ENCODE data around the gene NLGN2.

NLGN2 gene

DNA sequence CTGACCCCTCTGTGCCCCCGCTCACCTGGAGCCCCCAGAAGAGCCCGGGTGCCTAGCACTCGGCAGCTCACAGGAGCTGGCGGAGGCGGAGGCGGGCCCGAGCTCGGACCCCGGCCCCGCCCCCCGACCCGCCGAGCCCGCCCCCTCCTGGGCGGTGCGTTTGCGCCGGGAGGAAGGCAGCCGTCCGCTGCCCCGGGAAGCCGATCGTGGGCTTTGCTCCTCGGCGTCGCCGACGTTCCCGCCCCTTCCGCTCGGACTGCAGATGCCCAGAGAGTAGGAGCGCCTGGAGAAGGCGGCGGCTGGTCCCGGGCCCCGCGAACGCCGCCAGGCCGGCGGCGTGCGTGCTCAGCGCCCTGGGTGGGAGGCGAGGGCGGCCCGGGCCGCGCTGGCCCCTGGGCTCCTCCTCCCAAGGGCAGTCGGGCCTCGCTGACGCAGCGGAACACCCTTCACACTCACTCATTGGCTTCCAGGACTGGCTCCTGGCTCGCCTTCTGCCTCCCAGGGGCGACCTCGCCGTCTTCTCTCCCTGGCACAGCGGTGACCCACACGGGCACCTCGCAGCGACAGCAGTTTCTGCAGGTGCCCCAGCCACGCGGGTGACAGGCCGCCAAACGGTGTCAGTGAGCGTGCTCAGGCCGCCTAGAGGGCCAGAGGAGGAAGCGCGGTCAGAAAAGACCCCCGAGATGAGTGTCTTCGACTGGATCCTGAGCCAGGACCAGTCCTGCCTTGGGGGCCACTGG, 13.0 kb upstream of the NLGN2 start, which contains the start of gene PLSCR3:
TSS of gene PLSCR3 (minus strand) at position 74 of the 740 bp plus-strand sequence. CDS start 415 bp downstream, outside the sequence.
- Histone ChIP-seq H3K4me3 (ENCODE audit: low read length) (peak within 1 kb of the TSS; percentile 83), H3K27me3 (ENCODE audit: control insufficient read depth, insufficient read depth, low read length) (no peaks in the 10 kb centered on the region), H3K9ac (ENCODE audit: low read length) (peak within 1 kb of the TSS; percentile 88), H3K27ac (ENCODE audit: low read depth, low read length) (peak within 1 kb of the TSS; percentile 86), H3K36me3 (ENCODE audit: control insufficient read depth, insufficient read depth, low read length) (peaks cover 5% of the 10 kb centered on the region), H3K4me1 (ENCODE audit: control insufficient read depth, insufficient read depth, low read length) (no peaks in the 10 kb centered on the region)

DNA sequence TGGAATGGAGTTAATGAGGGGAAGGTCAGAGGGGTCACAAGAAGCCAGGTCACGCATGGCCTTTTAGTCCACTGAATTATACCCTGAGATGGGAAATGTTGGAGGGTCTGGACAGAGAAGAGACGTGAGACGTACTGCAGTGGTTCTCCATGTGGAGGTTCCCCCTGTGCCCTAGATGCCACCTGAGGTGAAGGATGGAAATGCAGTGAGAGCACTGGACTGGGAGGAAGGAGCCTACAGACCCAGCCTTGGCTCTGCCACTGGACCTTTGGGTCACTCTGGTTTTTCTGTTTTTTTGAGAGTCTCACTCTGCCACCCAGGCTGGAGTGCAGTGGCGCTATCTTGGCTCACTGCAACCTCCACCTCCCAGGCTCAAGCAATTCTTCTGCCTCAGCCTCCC, 11.5 kb upstream of the NLGN2 start:
- Histone ChIP-seq H3K4me1 (ENCODE audit: control insufficient read depth, insufficient read depth, low read length) (no peaks in the 10 kb centered on the region), H3K4me3 (ENCODE audit: low read length) (no peak overlapping the region), H3K27ac (ENCODE audit: low read depth, low read length) (no peak overlapping the region), H3K36me3 (ENCODE audit: control insufficient read depth, insufficient read depth, low read length) (peaks cover 3% of the 10 kb centered on the region), H3K9ac (ENCODE audit: low read length) (no peak overlapping the region), H3K27me3 (ENCODE audit: control insufficient read depth, insufficient read depth, low read length) (no peaks in the 10 kb centered on the region)

DNA sequence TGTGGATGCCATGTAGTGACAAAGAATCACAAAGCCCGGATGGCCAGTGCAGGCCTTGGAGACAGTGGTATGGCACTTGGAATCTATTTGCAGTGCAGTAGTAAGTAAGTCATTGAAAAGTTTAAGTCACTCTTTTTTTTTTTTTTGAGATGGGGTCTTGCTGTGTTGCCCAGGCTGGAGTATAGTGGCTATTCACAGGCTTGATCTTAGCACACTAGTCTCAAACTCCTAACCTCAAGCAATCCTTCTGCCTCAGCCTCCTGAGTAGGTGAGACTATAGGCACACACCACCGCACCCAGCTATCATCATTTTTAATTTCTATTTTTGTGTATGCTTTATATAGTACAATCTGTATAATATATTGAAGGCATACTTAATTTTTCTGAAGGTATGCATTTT, 9.0 kb upstream of the NLGN2 start:
- Histone ChIP-seq H3K36me3 (ENCODE audit: control insufficient read depth, insufficient read depth, low read length) (no peaks in the 10 kb centered on the region), H3K4me3 (ENCODE audit: low read length) (no peak overlapping the region), H3K9ac (ENCODE audit: low read length) (no peak overlapping the region), H3K27me3 (ENCODE audit: control insufficient read depth, insufficient read depth, low read length) (no peaks in the 10 kb centered on the region), H3K27ac (ENCODE audit: low read depth, low read length) (no peak overlapping the region), H3K4me1 (ENCODE audit: control insufficient read depth, insufficient read depth, low read length) (peaks cover 7% of the 10 kb centered on the region)

DNA sequence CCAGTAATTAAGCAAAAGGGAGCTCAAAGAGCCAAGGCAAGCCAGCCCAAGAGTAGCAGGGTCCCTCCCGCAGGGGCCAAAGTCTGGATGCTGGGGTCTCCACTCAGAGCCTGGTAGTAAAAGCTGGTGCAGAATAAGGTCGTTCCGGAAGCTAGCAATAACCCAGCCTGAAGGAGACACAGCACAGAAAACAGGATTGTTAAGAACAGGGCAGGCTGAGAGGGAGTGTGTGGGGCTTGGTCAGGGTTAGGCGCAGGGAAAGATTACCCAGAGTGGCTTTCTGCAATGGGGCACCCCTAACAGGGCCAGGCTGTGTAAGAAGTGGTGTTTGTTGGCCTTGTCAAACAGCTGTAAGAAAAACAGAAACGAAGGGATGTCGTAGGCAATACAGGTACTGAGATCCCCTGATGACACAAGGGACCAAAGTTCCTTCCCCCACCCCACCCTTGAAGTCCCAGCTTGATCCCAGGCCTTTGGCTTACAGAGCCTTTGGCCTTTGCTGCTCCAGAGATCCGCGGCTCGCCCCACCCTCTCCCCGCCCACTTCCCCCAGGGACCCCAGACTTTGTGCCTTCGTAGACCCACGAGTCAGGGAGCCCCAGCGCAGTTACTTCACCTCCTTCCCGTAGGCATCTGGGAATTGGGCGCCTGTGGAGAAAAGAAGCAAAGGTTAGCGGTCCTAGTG, 4.5 kb upstream of the NLGN2 start:
- Histone ChIP-seq H3K27ac (ENCODE audit: low read depth, low read length) (peak overlapping the region; percentile 90), H3K9ac (ENCODE audit: low read length) (peak overlapping the region; percentile 75), H3K4me1 (ENCODE audit: control insufficient read depth, insufficient read depth, low read length) (peaks cover 12% of the 10 kb centered on the region), H3K36me3 (ENCODE audit: control insufficient read depth, insufficient read depth, low read length) (no peaks in the 10 kb centered on the region), H3K4me3 (ENCODE audit: low read length) (peak overlapping the region; percentile 87), H3K27me3 (ENCODE audit: control insufficient read depth, insufficient read depth, low read length) (peaks cover 2% of the 10 kb centered on the region)

DNA sequence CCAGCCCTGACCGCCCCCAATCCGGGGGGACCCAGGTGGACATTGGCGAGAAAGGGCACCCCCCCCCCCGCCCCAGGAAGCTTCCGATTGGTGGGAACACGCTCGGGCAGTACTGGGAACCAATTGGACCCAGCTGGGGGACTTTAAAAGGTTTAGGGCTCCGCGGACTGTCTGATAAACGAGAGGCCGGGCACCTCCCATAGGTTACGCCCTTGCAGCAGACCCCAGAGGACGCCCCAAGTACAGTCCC, 4.0 kb upstream of the NLGN2 start:
- Histone ChIP-seq H3K4me3 (ENCODE audit: low read length) (peak overlapping the region; percentile 87), H3K4me1 (ENCODE audit: control insufficient read depth, insufficient read depth, low read length) (peaks cover 12% of the 10 kb centered on the region), H3K9ac (ENCODE audit: low read length) (peak overlapping the region; percentile 71), H3K27me3 (ENCODE audit: control insufficient read depth, insufficient read depth, low read length) (peaks cover 2% of the 10 kb centered on the region), H3K36me3 (ENCODE audit: control insufficient read depth, insufficient read depth, low read length) (no peaks in the 10 kb centered on the region), H3K27ac (ENCODE audit: low read depth, low read length) (peak overlapping the region; percentile 90)

DNA sequence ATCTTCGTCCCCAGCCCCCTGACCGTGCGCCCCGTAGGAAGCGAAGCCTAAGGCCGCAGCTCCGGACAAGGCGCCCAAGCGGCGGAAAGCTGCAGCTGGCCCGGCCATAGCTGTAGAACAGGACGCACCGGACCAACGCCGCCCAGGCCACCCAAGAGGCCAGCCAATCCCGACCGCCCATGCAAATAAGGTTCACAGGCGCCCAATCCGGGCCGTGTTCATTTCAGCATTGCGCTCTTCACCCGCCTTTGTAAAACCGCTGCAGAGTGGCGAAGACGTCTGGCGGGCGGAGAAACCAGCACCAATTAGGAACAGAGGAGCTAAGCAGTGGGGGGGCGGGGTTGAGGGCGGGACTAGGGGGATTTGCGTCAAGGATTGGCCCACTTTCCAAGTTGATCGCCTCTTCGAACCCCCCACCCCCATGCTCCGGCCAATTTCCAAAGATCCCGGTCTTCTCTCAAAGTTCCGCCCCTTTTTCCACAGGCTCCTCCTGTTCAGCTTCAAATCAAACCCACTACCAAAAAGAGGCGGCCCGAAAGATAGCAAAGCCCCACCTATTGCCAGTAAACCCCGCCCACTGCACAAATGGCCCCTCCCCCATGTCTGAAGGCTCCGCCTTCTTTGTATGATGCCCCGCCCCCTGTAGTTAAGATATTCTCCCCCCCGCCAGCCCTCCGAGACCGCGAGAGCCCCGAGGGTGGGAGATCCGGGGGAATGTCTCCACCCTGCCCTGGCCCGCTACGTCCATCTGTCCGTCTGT, 3.5 kb upstream of the NLGN2 start, which contains the start of gene TMEM256:
TSS of gene TMEM256 (minus strand) at position 121 of the 760 bp plus-strand sequence. CDS start at position 108, 13 bp downstream.
- Histone ChIP-seq H3K4me1 (ENCODE audit: control insufficient read depth, insufficient read depth, low read length) (peaks cover 12% of the 10 kb centered on the region), H3K27me3 (ENCODE audit: control insufficient read depth, insufficient read depth, low read length) (peaks cover 2% of the 10 kb centered on the region), H3K36me3 (ENCODE audit: control insufficient read depth, insufficient read depth, low read length) (no peaks in the 10 kb centered on the region), H3K9ac (ENCODE audit: low read length) (peak within 1 kb of the TSS; percentile 75), H3K4me3 (ENCODE audit: low read length) (peak within 1 kb of the TSS; percentile 87), H3K27ac (ENCODE audit: low read depth, low read length) (peak within 1 kb of the TSS; percentile 90)

DNA sequence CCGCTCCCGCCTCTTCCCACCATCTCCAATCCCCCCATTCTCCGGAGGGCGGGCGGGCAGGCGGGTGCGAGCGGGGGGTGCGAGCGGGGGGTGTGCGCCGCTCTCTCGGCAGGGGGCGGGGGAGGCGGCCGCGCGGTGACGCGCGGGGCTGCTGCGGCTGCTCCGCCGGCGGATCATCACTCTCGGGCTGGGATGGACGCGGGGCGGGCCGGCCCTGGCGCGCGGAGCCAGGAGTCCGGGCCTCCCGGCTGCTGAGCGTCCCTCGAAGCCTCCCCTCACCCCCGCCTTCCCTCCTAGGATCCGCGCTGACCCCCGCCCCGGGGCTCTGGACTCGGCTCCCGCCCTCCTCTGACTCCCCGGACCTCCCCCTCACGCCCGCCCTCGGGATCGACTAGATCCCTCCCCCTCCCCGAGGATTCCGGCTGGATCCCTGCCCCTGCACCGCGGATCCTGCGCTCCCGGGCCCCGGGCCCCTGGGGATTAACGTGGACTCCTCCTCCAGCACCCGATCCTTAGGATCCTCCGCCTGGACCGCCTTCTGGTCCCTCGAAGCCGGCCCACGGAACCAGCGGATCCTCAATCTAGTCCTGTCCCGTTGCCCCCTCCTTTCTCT, 2.8 kb upstream of the NLGN2 start:
- Histone ChIP-seq H3K27me3 (ENCODE audit: control insufficient read depth, insufficient read depth, low read length) (peaks cover 2% of the 10 kb centered on the region), H3K27ac (ENCODE audit: low read depth, low read length) (peak overlapping the region; percentile 90), H3K4me3 (ENCODE audit: low read length) (peak overlapping the region; percentile 78), H3K9ac (ENCODE audit: low read length) (peak overlapping the region; percentile 16), H3K4me1 (ENCODE audit: control insufficient read depth, insufficient read depth, low read length) (peaks cover 12% of the 10 kb centered on the region), H3K36me3 (ENCODE audit: control insufficient read depth, insufficient read depth, low read length) (peaks cover 2% of the 10 kb centered on the region)

DNA sequence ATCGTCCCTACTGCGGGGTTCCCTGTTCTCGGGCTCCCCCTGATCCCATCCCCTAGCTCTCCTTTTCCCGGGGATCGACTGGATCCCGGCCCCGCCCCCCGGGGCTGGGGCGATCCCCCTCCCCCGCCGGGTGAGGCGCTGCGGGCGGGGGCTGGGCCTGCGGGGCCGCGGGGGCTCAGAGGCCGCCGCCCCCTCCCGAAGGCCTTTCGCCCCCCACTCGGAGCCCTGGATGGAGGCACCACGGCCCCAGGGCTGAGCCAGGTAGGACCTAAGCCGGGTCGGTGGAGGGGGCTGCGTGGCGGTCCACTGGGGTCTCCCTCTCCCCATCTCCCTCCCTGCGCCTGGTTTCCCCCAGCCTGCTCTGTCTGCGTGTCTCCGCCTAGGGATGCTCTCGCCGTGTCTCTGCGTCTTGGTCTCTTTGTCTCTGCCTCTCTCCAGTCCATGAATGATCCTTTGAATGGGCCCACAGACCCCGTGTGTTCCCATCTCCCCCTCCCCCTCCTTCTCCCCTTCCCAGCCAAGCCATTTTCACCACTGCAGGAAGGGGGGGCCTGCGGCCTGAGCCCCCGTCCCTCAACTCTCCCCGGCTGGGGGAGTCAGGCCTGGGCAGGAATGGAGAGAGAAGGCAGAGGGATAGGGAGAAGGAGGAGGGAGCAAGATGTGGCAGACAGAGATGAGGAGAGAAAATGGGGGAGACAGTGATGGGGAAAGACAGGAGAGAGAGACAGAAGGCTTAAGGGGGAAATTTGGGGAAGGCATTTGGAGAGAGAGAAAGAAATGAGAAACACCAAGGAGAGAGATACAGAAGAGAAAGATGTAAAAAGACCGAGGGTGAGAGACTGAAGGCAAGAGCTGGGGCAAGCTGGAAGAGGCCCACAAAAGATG, 2.1 kb upstream of the NLGN2 start:
- peak overlapping the region; percentile 78 for H3K4me3 ChIP-seq (ENCODE audit: low read length)
- H3K36me3 ChIP-seq (ENCODE audit: control insufficient read depth, insufficient read depth, low read length) = peaks cover 6% of the 10 kb centered on the region

DNA sequence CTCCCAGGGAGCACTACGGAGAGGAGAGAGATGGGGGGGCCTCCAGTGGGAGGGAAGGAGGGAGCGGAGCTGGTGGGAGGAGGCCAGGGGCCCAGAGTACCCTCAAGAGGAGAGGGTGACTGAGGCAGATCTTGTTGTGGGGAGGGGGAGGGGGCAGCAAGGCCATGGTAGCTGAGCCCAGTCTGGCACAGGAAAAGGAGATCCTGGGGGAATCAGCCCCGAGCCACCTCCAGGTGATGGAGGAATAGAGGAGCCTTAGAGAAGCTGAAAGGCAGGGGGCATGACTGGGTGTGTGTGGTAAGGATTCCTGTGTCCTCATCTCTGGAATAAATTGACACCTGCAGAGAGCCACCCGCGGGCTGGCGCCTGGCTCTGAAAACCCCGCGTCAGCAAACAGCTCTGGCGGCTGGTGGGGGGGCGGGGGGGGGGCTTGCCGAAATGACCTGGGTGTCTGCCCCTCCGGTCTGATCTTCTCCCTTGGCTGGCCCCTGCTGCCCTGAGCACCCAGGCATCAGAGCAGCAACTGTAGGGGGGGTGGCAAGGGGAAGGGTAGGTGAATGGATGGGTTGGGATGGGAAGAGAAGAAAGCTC, 1.3 kb upstream of the NLGN2 start:
- Histone ChIP-seq H3K9ac (ENCODE audit: low read length) (no peak overlapping the region), H3K4me1 (ENCODE audit: control insufficient read depth, insufficient read depth, low read length) (peaks cover 12% of the 10 kb centered on the region), H3K27me3 (ENCODE audit: control insufficient read depth, insufficient read depth, low read length) (peaks cover 4% of the 10 kb centered on the region), H3K4me3 (ENCODE audit: low read length) (no peak overlapping the region), H3K27ac (ENCODE audit: low read depth, low read length) (no peak overlapping the region), H3K36me3 (ENCODE audit: control insufficient read depth, insufficient read depth, low read length) (peaks cover 6% of the 10 kb centered on the region)

More for the DNA sequence above, 2.1 kb upstream of the NLGN2 start:
- Histone ChIP-seq H3K4me1 (ENCODE audit: control insufficient read depth, insufficient read depth, low read length) (peaks cover 12% of the 10 kb centered on the region), H3K9ac (ENCODE audit: low read length) (peak overlapping the region; percentile 16), H3K27ac (ENCODE audit: low read depth, low read length) (peak overlapping the region; percentile 90), H3K27me3 (ENCODE audit: control insufficient read depth, insufficient read depth, low read length) (peaks cover 4% of the 10 kb centered on the region)

DNA sequence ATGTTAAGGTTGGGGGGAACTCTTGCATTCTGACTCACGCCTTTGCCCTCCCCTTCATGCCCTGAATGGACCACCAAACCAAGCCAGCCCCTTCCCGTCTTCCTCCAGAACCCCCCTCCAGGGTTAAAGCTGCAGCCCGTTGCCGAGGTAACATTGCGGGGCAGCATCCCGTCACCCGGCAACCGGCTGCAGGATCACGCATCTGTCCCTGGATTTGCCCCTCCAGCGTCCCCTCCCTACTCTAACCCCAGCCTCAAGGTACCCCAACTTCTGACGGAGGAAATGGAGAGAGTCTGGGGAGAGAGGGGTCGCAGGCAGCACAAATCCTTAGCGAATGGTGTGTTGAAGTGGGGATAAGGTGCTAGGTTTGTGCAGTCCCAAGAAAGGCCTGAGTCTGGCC, 563 bp upstream of the NLGN2 start:
- peaks cover 4% of the 10 kb centered on the region for H3K27me3 ChIP-seq (ENCODE audit: control insufficient read depth, insufficient read depth, low read length)
- no peak overlapping the region for H3K27ac ChIP-seq (ENCODE audit: low read depth, low read length)
- H3K9ac ChIP-seq (ENCODE audit: low read length) = no peak overlapping the region
- no peak overlapping the region for H3K4me3 ChIP-seq (ENCODE audit: low read length)
- H3K4me1 ChIP-seq (ENCODE audit: control insufficient read depth, insufficient read depth, low read length) = peaks cover 12% of the 10 kb centered on the region
- peaks cover 6% of the 10 kb centered on the region for H3K36me3 ChIP-seq (ENCODE audit: control insufficient read depth, insufficient read depth, low read length)

DNA sequence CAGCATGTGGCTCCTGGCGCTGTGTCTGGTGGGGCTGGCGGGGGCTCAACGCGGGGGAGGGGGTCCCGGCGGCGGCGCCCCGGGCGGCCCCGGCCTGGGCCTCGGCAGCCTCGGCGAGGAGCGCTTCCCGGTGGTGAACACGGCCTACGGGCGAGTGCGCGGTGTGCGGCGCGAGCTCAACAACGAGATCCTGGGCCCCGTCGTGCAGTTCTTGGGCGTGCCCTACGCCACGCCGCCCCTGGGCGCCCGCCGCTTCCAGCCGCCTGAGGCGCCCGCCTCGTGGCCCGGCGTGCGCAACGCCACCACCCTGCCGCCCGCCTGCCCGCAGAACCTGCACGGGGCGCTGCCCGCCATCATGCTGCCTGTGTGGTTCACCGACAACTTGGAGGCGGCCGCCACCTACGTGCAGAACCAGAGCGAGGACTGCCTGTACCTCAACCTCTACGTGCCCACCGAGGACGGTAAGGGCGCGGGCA, 645 bp downstream of the NLGN2 start:
- Histone ChIP-seq H3K4me1 (ENCODE audit: control insufficient read depth, insufficient read depth, low read length) (peaks cover 5% of the 10 kb centered on the region), H3K4me3 (ENCODE audit: low read length) (no peak overlapping the region), H3K9ac (ENCODE audit: low read length) (no peak overlapping the region), H3K27me3 (ENCODE audit: control insufficient read depth, insufficient read depth, low read length) (peaks cover 4% of the 10 kb centered on the region), H3K27ac (ENCODE audit: low read depth, low read length) (no peak overlapping the region), H3K36me3 (ENCODE audit: control insufficient read depth, insufficient read depth, low read length) (peaks cover 6% of the 10 kb centered on the region)
